Fibroblast of skin of right biceps (primary cell): ENCODE results near the gene CLSTN2.
A peak's percentile ranks its signal among the peaks of the same experiment; 100 is the strongest.

Source experiments
- DNase-seq: peaks from one replicate; pipeline ENCODE4 v3.0.0-alpha.2; 2013

Gene CLSTN2

DNA sequence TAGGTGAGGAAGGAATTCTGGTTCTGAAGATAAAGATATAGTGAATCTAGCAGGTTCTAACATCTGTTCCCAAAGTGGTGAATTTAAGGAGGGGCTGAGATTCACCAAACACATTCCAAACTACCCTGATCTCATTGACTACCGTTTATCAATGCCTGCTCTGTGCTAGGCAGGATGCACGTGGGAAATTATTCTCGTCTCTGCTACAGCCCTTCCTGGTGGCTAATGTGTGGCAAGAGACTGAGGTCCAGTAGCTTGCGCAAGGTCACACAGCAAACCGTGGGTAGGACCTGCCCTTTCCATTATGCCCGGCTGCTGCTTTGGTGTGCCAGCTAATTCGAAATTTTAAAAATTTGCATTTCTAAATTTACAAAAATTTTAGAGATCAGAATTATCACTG, 533.4 kb downstream of the CLSTN2 start:
- DNase-seq: no peak

DNA sequence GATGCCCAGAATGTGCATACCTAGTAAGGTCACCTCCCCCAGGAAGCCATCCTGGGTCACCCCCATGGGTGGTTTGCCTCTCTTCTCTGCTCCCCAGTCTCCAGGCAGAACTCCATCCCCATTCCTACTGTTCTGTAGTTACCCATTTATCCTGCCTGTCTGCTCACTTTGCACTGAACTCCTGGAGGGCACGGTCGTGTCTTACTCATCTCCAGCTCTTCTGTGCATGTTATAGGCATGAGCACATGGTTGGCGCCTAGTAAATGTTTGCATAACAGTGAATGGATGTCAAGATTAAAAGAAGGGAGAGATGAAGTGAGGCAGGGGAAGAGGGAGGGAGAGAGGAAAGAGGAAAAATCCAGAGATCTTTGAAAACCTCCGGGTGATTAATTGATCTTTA, 534.5 kb downstream of the CLSTN2 start:
- peak; percentile 17 for DNase-seq

DNA sequence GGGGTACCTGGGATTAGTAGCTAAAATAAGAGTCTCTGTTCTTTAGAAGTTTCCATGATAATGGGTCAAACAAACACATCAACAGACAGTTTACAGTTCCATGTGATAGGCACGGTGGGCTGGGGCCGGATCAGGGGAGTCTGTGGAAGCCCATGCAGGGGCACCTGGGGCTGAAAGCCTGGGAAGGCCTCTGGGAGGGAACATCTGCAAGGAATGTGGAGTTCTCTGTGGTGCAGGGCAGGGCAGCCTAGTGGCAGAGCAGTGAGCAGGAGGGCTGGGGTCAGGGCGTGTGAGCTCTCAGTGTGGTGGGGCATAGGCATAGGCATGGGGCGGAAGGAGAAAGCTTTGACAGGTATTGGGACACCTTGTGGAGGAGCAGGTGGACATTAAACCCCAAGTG, 535.2 kb downstream of the CLSTN2 start:
- DNase-seq: no peak

DNA sequence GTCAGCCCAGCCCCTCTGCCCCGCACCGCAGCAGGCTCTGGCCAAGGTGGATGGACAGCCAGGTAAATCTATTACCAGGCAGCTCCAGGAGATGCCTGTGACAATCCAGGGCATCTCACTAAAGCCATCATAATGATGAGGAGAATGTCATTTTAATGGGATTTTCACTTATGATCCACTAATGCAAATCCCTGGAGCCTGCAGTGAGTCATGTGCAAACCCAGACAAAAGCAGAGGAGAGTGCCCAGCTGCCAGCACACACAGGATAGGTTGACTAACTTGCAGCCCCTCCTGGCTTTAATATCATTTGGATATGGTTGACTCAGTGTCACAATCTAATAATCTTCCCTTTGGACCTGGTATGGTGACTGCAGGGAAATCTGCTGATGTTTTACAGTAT, 536.0 kb downstream of the CLSTN2 start:
- peak; percentile 30 for DNase-seq

DNA sequence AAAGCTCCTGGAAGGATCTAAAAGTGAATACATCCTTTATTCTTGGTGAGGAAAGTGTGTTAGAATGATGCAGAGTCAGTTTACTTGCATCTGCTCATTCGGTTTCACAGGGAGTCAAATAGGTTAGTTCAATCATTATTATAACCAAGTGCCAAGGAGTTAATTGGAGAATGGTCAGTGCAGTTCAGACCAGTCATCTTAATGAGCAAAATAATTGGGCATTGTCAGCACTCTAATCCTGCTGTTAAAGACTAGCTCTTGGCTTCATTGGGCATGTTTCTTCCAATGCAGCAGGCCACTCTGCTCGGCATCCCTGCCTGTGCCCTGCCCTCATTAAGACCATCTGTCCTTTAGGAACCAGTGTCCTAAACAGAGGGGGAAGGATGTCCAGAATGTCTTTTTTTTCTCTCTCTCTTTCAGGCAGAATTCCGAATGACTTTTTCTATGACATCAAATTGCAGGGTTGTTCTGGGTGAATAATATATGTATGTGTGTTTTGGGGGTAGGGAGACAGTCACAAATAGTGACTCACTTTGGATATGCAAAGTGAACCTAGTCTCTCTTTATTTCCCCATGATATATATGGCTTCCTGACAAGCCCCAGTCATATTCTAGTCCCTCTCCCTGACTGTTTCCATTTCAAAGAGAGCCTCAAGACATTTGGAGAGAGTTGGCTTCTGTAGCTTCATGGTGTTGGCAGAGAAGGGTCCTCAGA, 537.5 kb downstream of the CLSTN2 start:
- peak; percentile 50 for DNase-seq

DNA sequence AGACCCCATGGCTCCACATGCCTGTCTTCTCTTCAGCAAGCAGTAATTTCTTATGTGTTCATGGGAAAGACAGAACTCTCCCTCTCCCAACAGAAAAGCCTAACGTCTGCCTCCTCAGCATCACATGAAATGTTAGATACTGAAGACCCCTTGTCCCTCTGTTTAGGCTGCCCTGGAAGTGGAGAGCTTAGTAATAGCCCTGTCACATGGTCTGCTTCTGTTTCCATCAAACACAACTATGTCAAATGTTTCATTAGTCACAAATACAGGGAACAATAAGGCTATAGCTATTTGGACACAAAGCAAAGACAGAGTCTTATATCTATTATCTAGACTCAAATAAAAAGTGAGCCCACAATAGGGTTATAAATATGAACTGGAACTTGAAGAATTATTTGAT, 552.6 kb downstream of the CLSTN2 start:
- DNase-seq: no peak

DNA sequence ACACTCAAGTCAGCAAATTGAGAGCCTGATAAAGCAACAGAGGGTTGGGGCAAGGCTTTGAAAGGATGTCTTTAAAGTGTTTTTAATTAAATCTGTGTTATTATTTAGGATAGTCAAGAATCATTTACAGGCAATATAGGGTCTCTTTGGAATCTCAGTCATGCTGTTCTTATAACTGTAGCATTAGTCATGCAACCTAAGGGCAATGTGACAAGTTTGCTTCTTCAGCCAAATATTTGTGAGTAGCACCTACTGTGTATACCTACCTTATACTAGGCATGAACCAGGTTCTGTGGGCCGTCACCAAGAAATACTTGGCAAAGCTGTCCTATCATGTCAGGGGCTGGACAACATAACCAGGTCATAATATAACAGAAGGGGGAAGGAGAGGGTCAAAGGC, 558.3 kb downstream of the CLSTN2 start:
- no peak for DNase-seq

DNA sequence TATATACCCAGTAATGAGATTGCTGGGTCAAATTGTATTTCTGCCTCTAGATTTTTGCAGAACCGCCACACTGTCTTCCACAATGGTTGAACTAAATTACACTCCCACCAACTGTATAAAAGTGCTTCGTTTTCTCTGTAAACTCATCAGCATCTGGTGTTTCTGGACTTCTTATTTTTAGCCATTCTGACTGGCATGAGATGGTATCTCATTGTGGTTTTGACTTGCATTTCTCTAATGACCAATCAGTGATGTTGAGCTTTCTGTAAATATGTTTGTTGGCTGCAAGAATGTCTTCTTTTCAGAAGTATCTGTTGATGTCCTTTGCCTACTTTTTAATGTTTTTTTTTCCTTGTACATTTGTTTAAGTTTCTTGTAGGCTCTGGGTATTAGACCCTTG, 560.0 kb downstream of the CLSTN2 start:
- DNase-seq: no peak

DNA sequence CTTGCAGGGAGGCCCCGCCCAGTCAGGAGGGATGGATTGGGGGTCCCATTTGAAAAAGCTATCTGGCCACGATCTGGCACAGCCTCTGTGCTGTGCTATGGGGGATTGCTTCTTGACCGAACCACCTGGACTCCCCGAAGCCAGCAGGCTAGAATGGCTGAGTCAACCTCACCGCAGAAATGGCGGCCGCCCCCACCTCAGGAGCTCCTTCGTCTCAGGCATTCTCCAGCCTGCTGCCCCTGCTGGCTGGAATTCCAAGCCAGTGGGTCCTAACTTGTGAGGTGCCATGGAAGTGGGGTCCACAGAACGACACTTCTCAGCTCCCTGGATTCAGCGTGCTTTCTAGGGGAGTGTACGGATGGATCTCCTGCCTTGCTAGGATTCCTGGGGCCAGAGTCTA, 562.3 kb downstream of the CLSTN2 start:
- DNase-seq: no peak

DNA sequence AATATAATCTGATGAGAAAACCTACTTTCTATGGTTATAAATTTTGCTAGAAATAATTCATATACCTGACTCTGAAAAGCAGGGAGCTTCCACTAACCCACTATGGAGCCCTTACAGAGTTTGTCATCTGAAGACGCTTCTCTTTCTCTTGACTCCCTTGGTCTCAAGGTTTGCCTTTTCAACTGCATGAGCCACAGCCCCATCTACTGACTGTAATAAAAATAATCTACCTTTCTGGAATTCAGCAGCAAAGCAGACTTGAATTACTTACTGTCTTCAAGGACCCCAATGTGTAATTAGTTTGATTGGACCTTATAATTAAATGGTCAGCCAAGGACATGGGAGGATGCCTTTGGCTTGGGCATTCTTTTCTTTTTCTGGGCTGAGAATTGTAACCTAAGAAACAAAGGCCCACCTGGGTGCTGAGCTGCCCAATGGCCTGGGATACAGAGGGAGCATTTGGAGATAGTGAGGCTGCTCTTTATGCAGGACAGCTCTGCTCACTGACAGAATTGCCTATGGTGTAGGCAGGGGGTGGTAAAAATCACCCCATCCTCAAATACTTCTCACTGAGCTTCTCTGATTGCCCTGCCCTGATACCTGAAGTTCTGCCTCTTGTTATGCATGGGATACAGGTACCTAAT, 564.3 kb downstream of the CLSTN2 start:
- peak; percentile 4 for DNase-seq

DNA sequence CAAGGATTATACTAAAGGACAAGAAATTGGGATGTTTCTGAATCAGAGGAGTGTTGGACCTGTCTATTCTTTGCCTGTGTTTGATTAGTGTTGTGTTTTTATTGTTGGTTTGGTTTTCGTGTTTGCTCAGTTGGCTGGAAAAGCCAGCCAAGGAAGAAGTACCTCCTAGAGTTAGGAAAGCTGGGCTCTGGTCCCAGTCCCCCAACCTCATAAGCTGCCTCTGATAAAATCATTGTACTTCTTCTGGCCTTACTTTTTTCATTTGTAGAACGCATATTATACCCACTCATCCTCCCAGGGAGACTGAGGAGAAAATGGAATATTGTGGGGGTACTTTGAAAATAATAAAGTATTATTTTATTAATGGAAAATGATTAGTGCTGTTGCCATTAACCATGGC, 565.5 kb downstream of the CLSTN2 start:
- DNase-seq: no peak

DNA sequence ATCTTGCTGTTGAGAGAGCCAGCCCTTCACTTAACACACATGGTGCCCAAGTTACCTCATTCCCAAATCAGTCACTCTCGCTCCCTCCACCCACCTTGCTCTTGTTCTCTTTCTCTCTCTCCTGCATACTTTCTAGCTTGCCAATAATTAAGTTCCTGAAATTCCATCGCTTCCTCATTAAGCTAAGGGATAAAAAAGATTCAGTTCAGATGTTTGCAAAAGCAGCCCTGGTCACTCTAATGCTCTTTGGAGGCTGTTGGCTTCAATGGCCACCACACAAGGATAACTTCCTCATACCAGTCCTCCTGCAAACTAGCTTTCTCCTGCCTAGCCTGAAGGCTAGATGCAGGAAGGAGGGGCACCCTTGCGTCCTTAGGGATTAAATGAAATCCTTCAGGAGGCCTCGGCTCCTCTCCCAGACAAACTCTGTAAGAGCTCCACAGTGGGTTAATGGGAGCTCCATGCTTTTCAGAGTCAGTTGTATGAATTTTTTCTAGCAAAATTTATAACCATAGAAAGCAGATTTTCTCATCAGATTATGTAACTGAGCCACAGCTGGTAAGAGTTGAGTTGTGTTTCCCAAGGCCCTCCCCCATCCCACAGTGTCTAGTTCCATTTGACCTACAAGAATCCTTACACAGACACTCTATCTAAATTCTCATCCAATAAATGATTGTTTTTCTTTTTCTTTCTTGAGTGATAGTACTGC, 566.2 kb downstream of the CLSTN2 start:
- DNase-seq: no peak

DNA sequence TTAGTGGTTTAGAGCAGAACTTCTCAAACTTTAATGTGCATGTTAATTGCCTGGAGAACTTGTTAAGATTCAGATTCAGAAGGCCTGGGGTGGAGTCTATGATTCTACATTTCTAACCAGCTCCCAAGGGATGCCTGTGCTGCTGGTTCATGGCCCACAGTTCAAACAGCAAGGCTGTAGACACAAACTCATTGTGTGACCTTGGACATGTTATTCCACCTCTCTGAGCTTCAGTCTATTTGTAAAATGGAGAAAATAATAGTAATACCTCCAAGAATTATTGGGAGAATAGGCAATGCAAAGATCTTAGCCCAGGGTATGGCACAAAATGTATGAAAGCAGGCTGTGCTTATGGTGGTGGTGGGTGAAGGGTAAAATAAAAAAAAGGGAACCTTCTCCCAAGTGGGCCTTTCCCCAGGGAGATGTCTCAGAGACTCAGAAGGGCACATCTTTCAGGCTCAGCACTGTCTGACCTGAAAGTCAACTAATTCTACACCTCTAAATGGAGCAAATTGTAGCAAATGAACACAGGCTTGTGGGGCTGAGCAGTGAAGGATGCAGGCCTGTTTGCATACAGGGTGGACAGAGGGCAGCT, 566.9 kb downstream of the CLSTN2 start:
- no peak for DNase-seq

DNA sequence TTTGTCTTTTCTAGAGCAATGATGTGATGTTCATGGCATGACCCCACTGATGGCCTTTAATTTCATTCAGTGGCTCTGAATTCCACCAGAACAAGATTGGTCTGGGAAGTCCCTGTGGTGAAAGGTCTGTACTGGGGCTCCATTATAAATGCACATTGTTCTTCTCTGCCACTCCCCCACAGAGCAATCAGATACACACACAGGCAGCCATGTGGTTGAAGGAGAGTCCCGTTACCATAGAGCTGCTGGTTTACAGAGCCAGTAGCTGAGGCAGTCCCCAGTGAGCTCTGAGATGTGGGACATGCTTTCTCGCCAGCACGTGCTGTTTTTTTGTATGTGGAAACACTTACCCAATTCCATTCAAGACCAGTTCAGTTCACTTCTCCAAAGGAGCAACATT, 570.2 kb downstream of the CLSTN2 start:
- DNase-seq: no peak

DNA sequence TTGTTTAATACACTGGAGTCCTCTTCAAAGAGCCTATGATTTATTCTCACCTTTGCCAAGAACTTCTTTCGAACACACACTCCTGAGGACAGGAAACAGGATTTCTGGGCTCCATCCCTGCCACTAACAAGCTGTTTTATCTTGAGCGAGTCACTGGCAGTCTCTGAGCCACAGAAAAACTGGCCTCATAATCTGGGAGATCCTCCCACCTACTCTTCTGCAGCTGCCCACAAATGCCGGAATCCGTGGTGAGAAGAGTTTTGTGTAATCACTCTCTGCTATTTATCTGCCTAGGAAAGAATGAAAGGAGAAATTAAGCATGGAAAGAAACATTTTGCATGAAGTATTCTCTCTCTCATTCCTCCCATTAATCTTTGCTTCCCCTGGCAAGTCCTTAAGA, 570.9 kb downstream of the CLSTN2 start:
- DNase-seq: no peak

DNA sequence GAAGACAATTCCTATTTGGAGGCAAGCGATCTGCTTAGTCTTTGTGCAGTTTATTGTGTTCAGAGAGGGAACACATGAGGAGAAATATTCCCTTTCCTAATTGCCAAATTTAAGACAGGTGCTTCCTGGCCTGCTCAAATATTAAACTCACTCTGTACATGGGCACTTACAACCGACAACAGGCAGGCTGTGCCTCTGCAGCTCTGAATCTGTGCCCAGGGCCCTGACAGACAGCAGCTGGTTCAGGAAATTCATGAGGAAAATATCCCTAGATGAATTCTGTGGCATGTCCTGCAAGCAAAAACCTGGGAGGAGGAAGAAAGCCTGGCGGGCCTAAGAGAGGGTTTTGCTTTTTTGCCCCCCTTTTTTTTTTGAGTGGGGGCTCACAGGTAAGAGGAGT, 573.6 kb downstream of the CLSTN2 start:
- DNase-seq: no peak

DNA sequence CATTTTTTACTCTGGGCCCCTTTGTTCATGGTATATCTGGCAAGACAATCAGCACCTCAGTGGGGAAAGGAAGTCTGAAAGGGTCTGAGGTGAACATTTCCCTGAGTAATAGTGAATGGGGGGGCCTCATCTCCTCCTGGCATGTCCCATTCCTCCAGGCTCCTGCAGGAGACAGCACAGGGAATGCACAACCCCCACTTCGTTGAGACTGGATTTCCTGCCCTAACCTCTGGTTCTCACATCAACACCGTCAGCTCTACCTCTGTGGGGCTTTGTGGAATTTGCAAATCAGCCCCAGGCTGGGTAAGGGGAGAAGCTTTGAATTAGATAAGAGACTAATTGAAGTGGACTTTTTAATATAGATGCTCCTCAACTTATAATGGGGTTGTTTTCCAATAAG, 574.5 kb downstream of the CLSTN2 start:
- DNase-seq: no peak

DNA sequence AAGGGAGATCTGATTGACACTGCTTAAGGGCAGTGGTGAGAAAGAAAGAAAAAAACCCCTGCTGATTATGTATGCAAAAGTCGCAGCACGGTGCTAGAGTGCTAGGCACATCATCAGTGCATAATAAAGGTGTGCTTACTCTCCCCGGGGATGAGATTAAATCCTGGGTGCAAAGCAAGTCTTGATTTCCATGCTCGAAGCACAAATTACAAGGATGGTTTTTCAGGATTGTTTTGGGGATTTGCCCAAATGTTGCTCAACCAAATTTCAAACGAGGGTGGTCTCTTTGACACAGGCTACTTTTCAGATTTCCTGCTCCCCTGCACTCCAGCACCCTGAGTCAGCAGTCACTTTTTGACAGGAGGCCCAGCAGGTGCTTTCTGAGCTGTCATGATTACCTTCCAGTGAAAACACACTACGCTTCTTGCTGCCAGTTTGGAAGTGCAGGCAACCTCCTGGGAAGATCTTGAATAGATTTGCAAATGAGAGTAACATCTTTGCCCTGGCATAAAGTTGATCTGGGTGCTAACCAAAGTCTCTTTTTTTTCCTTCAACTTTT, 575.4 kb downstream of the CLSTN2 start:
- DNase-seq: no peak

DNA sequence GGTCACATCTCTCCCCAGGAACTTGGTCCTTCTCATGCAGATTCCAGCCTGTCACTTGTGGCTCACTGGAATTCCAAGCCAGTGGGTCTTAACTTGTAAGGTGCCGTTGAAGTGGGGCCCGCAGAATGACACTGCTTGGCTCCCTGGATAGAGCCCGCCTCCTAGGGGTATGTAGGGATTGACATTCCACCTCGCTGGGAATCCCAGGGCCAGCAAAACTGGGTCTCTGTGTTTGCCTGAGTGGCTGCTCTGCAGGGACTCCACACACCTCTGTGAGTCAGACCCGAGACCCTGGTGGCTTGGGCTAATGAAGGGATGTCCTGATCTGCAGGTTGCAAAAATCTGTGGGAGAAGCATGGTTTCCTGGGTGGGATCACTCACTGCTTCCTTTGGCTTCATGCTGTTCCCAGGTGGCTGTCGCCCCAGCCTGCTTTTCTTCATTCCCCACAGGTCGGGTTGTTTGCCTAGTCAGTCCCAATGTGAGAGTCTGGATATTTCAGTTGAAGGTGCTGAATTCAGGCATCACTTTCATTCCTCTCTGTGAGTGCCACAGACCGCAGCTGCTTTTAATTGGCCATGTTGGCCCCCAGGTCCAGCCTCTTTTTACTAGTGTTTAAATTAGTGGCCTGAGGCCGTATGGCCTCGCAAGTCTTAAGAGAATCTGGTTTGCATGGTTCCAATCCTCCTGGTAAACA, 586.9 kb downstream of the CLSTN2 start:
- DNase-seq: no peak

DNA sequence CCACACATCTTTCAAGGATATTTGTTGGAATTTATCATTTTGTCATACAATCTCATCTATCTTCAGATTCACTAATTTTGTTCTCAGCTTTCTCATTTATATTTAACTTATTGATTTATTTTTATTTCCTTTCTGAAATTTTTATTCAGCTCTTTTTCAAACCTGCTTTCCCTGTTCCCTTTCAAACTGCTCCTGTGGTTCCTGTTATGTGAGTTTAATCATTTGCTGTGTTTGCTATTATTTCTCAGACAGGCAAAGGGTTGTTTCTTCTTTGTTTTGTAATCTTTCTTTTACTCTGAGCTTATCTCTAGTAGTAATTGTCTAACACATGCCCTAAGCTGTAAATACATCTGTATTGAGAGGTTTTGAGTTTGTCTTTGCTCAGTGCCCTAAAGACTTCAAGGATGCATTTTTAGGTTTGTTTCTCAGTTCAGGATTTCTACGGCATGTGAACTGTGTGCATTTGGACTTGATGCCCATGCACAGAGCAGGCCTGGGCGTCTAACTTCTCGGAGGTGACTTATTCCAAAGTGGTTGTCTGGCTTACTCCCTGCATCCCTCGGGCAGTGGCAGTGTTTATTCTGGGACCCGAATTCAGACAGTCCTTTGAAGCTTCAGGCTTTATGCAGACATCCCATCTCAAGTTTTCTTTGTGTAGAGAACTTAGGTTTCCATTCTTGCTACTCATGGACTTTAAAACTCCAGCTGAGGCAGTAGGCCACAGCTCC, 587.8 kb downstream of the CLSTN2 start:
- DNase-seq: no peak

DNA sequence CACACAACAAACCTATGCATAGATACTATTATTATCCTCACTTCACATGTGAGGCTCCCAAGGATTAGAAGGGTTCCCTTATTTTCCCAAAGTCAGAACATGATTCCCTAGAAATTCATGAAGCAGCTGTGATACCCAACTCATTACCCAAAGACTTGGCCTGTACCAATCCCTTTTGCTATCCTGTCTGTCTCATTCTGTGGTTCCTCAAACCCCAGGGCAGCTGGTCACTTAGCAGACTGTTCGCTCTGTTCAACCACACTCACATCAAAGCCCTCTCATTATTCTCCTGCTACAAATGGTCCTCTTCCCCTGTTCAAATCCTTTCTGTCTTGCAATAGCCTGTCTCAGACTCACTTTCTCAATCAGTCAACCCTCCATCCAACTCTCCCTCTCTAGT, 588.6 kb downstream of the CLSTN2 start:
- no peak for DNase-seq

DNA sequence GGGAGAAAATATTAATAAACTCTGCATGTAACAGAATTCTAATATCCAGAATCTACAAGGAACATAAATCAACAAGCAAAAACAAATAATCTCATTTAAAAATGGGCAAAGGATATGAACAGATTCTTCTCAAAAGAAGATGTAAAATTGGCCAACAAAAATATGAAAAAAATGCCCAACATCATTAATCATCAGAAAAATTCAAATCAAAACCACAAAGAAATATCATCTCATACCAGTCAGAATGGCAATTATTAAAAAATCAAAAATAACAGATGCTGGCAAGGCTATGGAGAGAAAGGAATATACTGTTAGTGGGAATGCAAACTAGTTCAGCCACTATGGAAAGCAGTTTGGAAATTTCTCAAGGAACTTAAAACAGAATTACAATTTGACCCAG, 592.2 kb downstream of the CLSTN2 start:
- no peak for DNase-seq
